PC-9 (cell line): ENCODE results near the gene PTPN6. TPM values are rescaled to one million over a fixed set of nuclear protein-coding genes. Genes with fewer than 3 reads are reported as not detected.

Experiments used
- BruUV-seq: library from RNA; stranded (reverse); fragments of 400-500 nt; replicated peaks from 2 replicates; lab custom pipeline; 2021; lab: Mats Ljungman, UMichigan
- CTCF ChIA-PET: fragments of 300-600 bp; sonication (Branson Sonifier 250); formaldehyde crosslinking; loops from one replicate; lab custom pipeline; 2022; ENCODE audit warnings: antibody characterized with exemption; lab: Charles Lee
- POLR2A ChIA-PET: fragments of 300-600 bp; sonication (Branson Sonifier 250); formaldehyde crosslinking; loops from one replicate; lab custom pipeline; 2022; ENCODE audit warnings: antibody characterized with exemption; ENCODE audit not compliant: unreplicated experiment; lab: Charles Lee
- DNase-seq, 2 experiments: peaks; one replicate each; pipeline versions ENCODE4 v3.0.0 to v3.0.0-alpha.2; 2015 to 2022; ENCODE audit warnings: mixed read lengths in 1 of 2
- H2AFZ ChIP-seq: fragments of 200-600 bp; sonication (generic); 2 replicates; pipeline ENCODE4 v1.8.1; 2017; ENCODE audit warnings: antibody characterized with exemption
- H3F3A ChIP-seq: fragments of 200-600 bp; sonication (generic); 2 replicates; pipeline ENCODE4 v1.8.1; 2017; ENCODE audit warnings: antibody characterized with exemption, mild to moderate bottlenecking, low read depth; ENCODE audit not compliant: insufficient read depth
- H3K27ac ChIP-seq: fragments of 200-600 bp; sonication (generic); 2 replicates; pipeline ENCODE4 v1.6.1; 2016; ENCODE audit warnings: mixed run types
- H3K27me3 ChIP-seq: fragments of 200-600 bp; sonication (generic); 2 replicates; pipeline ENCODE4 v1.6.1; 2016; ENCODE audit warnings: low read depth, mixed run types; ENCODE audit not compliant: insufficient read depth
- H3K36me3 ChIP-seq: fragments of 200-600 bp; sonication (generic); 2 replicates; pipeline ENCODE4 v1.6.1; 2016; ENCODE audit warnings: low read depth, mixed run types
- H3K4me1 ChIP-seq: fragments of 200-600 bp; sonication (generic); replicated peaks from 2 replicates; pipeline ENCODE4 v1.6.1; 2016; ENCODE audit warnings: mixed run types; ENCODE audit not compliant: insufficient read depth
- H3K4me2 ChIP-seq: fragments of 200-600 bp; sonication (generic); 2 replicates; pipeline ENCODE4 v1.6.1; 2017; ENCODE audit warnings: mixed run types
- H3K4me3 ChIP-seq: fragments of 200-600 bp; sonication (generic); 2 replicates; pipeline ENCODE4 v1.6.1; 2016; ENCODE audit warnings: mixed run types
- H3K79me2 ChIP-seq: fragments of 200-600 bp; sonication (generic); 2 replicates; pipeline ENCODE4 v1.6.1; 2017; ENCODE audit warnings: low read depth, mixed run types
- H3K9me2 ChIP-seq: fragments of 200-600 bp; sonication (generic); 2 replicates; pipeline ENCODE4 v1.8.1; 2017; ENCODE audit warnings: mild to moderate bottlenecking; ENCODE audit not compliant: insufficient read depth
- H3K9me3 ChIP-seq: fragments of 200-600 bp; sonication (generic); 2 replicates; pipeline ENCODE4 v1.8.1; 2016; ENCODE audit warnings: low read depth; ENCODE audit not compliant: insufficient read depth
- H4K20me1 ChIP-seq: fragments of 200-600 bp; sonication (generic); 2 replicates; pipeline ENCODE4 v1.8.1; 2017; ENCODE audit not compliant: insufficient read depth
- CTCF ChIP-seq: fragments of 200-600 bp; sonication (generic); conservative IDR thresholded peaks from 2 replicates; pipeline ENCODE4 v1.6.1; 2017; ENCODE audit warnings: mixed run types, antibody characterized with exemption, mild to moderate bottlenecking, moderate library complexity
- EZH2 ChIP-seq: fragments of 200-600 bp; sonication (generic); IDR thresholded peaks from 2 replicates; pipeline ENCODE4 v1.8.0; 2017; ENCODE audit warnings: antibody characterized with exemption, low read depth
- intact Hi-C: fragments of 100-400 bp; cut with micrococcal nuclease; formaldehyde crosslinking; loops from one replicate; pipeline ENCODE4 v1.10.0; 2022; ENCODE audit not compliant: unreplicated experiment
- total RNA-seq: library from RNA; stranded (reverse); gene quantifications from 2 replicates; pipeline ENCODE4 v1.2.3, GENCODE V29; 2021

Gene PTPN6
- total RNA-seq, 1 experiment from 2014 or later = 92.7 TPM

GRCh38 chr12:6921996-6922946 is 28.9 kb upstream of the PTPN6 start:
- Histone ChIP-seq H3K27me3 (no peaks in the 10 kb centered on the region), H3K9me3 (no peaks in the 10 kb centered on the region), H3K36me3 (no peaks in the 10 kb centered on the region), H2AFZ (no peak overlapping the region), H3K27ac (no peak overlapping the region), H3K4me1 (peaks cover 34% of the 10 kb centered on the region), H3K4me2 (no peak overlapping the region), H3F3A (peaks cover 28% of the 10 kb centered on the region), H3K4me3 (no peak overlapping the region), H4K20me1 (no peaks in the 10 kb centered on the region), H3K79me2 (peaks cover 10% of the 10 kb centered on the region), H3K9me2 (no peaks in the 10 kb centered on the region)
- ChIA-PET POLR2A (interaction anchor here (1.0 to 1.1 kb wide), 2 partner anchors 21 to 31 kb away, joined by 5 to 6 read pairs; partner anchors contain the start of genes C12orf57 and RNU7-1), CTCF (interaction anchor here (0.6 kb wide), 1 partner anchor 169 kb away, joined by 3 read pairs; the partner anchor contains the start of gene MLF2)
- no TSS peak for BruUV-seq
- TF ChIP-seq CTCF (no peak), EZH2 (no peak)
- no peak for DNase-seq
- intact Hi-C loops = no loop called here

- Histone ChIP-seq H2AFZ (no peak overlapping the region), H3K79me2 (peaks cover 12% of the 10 kb centered on the region), H3K27me3 (no peaks in the 10 kb centered on the region), H3K27ac (no peak overlapping the region), H3K4me2 (no peak overlapping the region), H3K36me3 (no peaks in the 10 kb centered on the region), H3K4me3 (no peak overlapping the region), H3F3A (peaks cover 28% of the 10 kb centered on the region), H3K9me3 (no peaks in the 10 kb centered on the region), H3K9me2 (no peaks in the 10 kb centered on the region), H3K4me1 (peaks cover 34% of the 10 kb centered on the region), H4K20me1 (no peaks in the 10 kb centered on the region)
- no peak for DNase-seq
- TF ChIP-seq CTCF (no peak), EZH2 (no peak)
- intact Hi-C loops = no loop called here
- CTCF ChIA-PET = interaction anchor here (0.6 to 2.7 kb wide), 3 partner anchors 21 to 170 kb away, joined by 3 to 38 read pairs (median 15); partner anchors contain the start of genes C12orf57, MLF2 and RNU7-1
- POLR2A ChIA-PET = interaction anchor here (0.6 to 1.1 kb wide), 2 partner anchors 20 to 21 kb away, joined by 3 to 5 read pairs; partner anchors contain the start of genes C12orf57 and RNU7-1
- no TSS peak for BruUV-seq
Observed at GRCh38 chr12:6923003-6923732, 28.0 kb upstream of the PTPN6 start.

- Histone ChIP-seq H3K27ac (no peak overlapping the region), H3K36me3 (no peaks in the 10 kb centered on the region), H2AFZ (no peak overlapping the region), H3K9me2 (no peaks in the 10 kb centered on the region), H3K4me2 (peak overlapping the region; percentile 89; the same call in 1 of the 2 replicates), H3K4me1 (peaks cover 34% of the 10 kb centered on the region), H3K79me2 (peaks cover 19% of the 10 kb centered on the region), H3K27me3 (no peaks in the 10 kb centered on the region), H3K9me3 (no peaks in the 10 kb centered on the region), H3F3A (peaks cover 28% of the 10 kb centered on the region), H4K20me1 (no peaks in the 10 kb centered on the region), H3K4me3 (no peak overlapping the region)
- TF ChIP-seq EZH2 (no peak), CTCF (no peak)
- DNase-seq = no peak
- no TSS peak for BruUV-seq
- intact Hi-C loops = loop anchor here (1.0 to 2.0 kb wide), 4 partner anchors 41 to 184 kb away; partner anchors contain the start of genes C1R and SPSB2
- ChIA-PET CTCF (interaction anchor here (1.1 to 2.7 kb wide), 4 partner anchors 16 to 41 kb away, joined by 3 to 38 read pairs (median 14); partner anchors contain the start of genes C12orf57 and RNU7-1), POLR2A (interaction anchor here (0.6 to 0.7 kb wide), 3 partner anchors 20 to 54 kb away, joined by 3 to 5 read pairs (median 4); partner anchors contain the start of genes C12orf57 and RNU7-1)
Observed at GRCh38 chr12:6923851-6924250, 27.3 kb upstream of the PTPN6 start.
